GM21786 (cell line): Measurements from ENCODE around the gene DAP.
A peak's percentile ranks its signal among the peaks of the same experiment; 100 is the strongest.

Experiments used
- ATAC-seq: cut with Tn5 transposase; IDR thresholded peaks from one replicate; pipeline ENCODE4 v1.9.1; 2021; ENCODE audit not compliant: unreplicated experiment

The DAP gene

GRCh38 chr5:10712574-10713366 is 48.3 kb downstream of the DAP start:
- peak; percentile 95 for ATAC-seq

GRCh38 chr5:10711562-10711961 is 49.5 kb downstream of the DAP start:
- ATAC-seq: no peak

GRCh38 chr5:10710513-10711128 is 50.4 kb downstream of the DAP start:
- ATAC-seq: no peak

GRCh38 chr5:10709933-10710332 is 51.1 kb downstream of the DAP start:
- ATAC-seq: no peak

DNA sequence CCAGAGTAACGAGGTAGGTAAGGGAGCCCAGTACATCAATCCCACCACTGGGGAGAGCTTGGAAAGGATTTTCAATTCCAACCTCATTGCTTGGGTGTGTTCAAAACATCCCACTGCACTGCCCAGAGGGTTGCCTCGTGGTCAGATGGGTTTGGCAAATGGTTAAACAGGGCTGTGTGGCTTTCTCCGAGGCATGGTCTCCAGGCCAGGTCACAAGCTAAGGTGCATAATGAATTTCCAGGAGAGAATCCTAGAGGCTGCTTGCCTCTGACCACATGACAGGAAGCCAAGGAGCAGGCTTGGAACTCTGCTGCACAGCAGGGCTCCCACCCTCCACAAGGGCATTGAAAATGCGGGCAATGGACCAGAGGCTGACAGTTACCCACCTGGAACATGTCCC is 51.6 kb downstream of the DAP start:
- ATAC-seq: no peak

DNA sequence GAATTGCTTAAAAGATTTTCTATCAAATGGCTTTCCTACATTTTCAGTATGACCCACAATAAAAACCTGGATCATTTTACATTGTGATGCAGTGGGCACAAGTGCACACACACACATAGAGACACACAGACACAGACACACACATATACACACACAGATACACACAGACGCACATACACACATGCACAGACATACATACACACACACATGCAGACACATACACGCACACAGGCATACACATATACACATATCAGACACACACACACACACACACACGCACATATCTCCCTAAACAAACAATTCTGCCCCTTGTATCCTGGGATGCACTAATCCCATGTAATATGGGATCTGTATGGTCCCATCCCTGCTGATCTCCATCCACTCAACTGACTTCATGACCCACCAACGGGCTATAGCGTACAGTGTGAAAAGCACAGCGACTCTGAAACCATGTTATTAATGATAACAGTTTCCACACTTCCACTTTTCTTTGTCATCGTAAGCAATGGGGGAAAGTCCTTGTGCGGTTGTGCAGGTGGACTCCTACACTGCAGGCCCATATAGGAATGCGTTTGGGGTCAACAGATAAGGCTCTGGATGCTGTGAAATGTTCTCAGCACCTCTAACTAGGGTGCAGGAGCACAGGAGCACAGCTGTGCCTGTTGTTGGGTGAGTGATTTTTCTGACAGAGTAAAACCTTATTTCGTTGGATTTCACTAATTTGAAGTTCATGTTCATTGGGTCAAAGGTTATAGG is 52.7 kb downstream of the DAP start:
- ATAC-seq: no peak

DNA sequence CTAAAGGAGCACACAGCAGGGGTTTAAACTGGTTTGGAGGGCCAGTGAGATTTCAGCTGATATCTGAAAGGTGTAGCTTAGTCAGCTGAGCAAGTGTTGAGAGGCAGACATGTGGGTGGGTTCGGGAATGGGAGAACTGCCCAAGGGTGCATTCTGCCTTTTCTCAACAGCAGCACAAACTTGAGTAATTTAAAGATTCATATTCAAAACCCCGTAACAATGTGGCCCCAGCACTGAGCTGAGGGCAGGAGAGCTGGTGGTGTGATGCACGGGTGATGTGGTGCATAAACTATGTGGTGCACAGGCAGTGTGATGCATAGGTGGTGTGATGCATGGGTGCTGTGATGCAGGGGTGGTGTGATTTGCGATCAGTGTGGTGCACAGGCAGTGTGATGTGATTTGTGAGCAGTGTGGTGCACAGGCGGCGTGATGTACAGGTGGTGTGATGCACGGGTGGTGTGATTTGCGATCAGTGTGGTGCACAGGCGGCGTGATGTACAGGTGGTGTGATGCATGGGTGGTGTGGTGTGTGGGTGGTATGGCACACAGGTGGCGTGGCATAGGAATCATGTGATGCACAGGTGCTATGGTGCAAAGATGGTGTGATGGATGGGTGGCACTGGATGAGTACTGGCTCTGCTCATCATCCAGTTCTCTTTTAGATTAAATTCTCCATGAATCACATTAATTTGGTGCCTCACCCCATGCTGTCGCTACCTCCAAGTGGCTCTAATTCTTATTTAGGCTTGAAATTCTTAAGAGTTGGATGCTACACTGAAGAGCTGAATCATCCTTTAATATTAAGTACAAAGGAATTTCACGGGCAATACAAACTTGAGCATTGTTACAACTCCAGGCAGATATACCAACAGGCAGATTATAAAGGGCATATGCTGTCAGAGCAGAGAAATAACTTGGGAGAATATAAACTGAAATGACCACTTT is 53.6 kb downstream of the DAP start:
- no peak for ATAC-seq

DNA sequence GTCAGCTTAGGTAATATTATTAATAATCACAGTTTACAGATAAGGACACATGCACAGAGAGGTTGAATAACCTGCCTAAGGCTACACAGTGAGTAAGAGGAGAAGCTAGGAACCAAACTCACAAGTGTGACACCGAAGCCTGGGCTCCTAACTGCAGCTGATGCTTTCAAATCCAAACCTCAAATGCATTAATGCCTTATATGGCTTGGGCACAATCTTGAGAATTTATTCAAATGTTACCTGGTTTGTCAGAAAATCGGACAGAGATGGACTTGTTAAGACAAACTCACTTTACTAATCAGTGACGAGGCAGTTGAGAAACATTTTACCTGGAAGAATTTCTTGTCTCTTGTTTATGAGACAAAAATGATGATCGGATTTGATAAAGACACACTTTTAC is 54.7 kb downstream of the DAP start:
- no peak for ATAC-seq

DNA sequence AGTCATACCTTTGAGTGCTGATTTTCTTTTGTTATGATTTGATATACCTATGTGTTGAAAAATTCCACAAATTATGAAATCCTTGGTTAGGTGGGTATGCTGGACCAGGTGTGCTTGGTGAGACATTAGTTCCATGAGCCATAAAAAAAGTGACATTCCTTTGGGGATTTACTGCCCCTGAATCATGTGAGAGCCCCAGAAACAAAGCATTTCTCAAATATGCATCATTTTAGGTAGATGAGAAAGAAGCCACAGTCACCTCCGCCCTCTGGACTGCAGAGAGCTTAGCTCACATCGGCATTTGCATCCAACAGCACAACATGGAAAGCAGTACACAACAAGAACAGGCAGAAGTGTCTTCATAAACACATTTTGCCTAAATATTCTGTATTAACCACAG is 55.3 kb downstream of the DAP start:
- ATAC-seq: no peak

GRCh38 chr5:10704949-10705621 is 55.9 kb downstream of the DAP start:
- ATAC-seq: no peak

DNA sequence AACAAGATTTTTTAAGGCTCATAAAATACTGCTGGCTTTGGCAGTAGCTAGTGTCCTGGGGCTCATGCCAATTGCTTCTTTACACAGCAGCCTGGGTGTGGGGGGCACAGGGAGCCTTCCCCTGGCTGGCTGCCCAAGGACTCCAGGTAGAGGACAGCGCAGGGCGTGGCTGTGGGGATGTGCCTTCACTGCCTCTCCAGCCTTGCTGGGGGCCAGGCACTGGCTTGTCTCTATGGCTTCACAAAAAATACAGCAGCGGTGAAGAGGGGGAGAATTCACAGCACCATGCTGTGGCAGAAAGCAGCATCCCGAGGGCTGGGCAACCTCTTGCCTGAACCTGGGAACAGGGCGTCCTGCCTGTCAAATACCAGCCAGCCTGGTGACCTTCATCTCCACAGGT is 57.4 kb downstream of the DAP start:
- ATAC-seq: no peak

GRCh38 chr5:10702911-10703491 is 58.0 kb downstream of the DAP start:
- ATAC-seq: no peak

DNA sequence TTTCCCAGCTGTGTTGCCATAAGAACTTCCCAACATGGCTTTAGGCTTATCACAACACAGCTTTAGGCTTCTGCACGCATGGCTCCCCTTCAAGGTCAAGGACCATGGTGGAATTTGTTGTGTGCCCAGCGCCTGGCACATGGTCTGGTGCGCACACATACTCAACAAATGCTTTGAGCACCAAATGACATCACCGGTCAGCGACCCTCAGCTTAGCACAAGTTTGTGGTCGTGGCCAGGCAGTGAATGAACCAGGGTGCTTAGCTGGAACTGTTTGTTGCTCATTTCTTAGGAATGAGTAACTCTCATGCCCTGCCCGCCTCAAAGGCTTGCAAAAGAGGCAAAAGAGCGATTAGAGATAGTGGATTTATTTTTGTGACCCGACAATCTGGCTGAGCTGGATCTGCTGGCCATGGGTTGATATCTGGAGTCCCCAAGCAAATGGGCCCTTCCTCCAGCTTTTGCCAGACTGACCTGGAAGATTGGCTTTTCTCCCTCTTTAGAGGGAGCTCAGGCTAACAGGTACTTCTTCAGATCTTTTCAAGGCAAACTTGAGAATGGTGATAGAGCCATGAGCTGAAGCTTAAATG is 58.9 kb downstream of the DAP start:
- no peak for ATAC-seq

DNA sequence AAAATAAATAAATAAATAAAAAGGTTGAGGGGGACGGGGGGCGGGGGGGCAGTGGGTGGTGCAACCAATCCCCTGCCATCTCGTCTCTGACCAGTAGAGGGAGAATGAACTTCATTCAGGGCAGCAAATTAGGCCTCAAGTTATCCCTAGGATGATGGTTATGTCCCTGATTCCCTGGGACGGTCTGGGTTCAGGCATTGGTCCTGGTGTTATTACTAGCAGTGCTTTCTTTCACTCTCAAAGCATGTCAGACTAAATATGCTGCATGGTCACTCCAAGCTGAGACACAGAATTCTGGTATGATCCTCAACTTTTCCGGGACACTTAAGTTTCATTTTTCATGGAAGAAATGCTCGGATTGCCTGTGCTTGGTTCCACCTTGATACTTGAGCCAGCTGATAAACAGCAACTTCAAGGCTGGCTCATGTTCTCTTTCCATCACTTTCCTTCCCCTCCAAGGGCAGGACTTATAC is 59.4 kb downstream of the DAP start:
- ATAC-seq: no peak

DNA sequence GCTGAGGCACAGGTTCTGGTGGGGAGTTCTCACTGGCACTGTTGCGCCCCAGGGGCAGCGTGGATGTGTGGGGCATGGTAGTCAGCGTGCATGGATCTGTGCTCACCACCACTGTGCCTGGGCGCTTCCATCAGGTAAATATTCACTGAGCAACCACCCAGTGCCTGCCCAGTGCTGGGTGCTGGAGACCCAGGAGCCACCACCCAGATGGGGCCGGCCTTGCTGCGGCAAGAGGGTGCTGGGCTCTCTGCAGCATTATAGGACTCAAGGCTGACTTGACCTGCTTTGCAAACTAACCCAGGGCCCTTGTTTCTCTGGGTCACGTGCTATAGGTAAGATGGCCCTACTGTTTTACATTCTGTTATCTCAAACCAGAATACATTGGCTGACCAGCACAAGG is 60.5 kb downstream of the DAP start:
- no peak for ATAC-seq

GRCh38 chr5:10699987-10700386 is 61.0 kb downstream of the DAP start:
- ATAC-seq: peak; percentile 71

GRCh38 chr5:10699281-10699874 is 61.7 kb downstream of the DAP start:
- ATAC-seq: peak; percentile 41

DNA sequence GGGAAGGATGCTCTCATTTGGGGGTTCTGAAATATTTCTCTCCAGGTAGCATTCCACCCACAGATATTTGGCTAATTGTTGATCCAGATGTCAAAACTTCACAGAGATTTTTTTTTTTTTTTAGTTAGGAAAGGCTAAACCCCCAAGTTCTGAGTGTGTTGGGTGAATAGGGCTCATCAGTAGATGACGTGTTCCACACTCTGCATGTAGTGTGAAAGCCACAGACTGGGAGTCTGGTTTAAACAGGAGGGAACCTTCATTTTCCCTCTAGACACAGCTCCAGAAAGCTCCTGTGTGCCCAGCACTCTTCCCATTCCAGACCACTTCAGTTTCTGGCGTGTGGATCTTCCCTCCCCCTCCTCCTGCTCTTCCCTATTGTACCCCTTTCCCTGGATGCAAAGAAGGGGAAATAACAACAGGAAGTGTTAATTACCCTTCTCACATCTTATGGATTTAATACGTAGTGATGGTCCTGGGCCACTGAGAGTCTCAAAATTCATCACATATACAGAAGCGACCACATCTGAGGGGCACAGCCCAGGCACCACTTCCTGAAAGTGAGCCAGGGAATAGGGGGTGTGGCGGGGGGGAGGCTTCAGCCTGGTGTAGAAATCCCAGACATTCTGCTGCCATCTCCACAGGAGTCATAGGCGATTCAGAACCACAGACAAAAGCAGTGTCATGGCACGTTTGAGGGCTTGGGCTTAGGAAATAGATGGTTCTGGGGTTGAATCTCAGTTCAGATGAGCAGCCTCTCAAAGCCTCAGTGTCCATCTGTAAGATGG is 65.1 kb downstream of the DAP start:
- no peak for ATAC-seq
